OCI-LY1 (cell line): ENCODE results near the gene ZNF444.

Source experiments
- H2AFZ ChIP-seq: fragments of 200-600 bp; sonication (generic), shearing (Covaris generic); 2 replicates; pipeline ENCODE4 v1.6.0; 2014; ENCODE audit warnings: antibody characterized with exemption, mild to moderate bottlenecking, low read length
- H3F3A ChIP-seq: fragments of 200-600 bp; sonication (generic), shearing (Covaris generic); 2 replicates; pipeline ENCODE4 v1.6.0; 2014; ENCODE audit warnings: mild to moderate bottlenecking, antibody characterized with exemption, low read length, moderate library complexity; ENCODE audit not compliant: insufficient read depth
- H3K27ac ChIP-seq: fragments of 200-600 bp; sonication (generic); 2 replicates; pipeline ENCODE4 v1.5.1; 2014; ENCODE audit warnings: low read length, mixed run types, mild to moderate bottlenecking, low read depth; ENCODE audit not compliant: poor library complexity, severe bottlenecking
- H3K27me3 ChIP-seq: fragments of 200-600 bp; sonication (generic); 2 replicates; pipeline ENCODE4 v1.6.0; 2014; ENCODE audit warnings: antibody characterized with exemption, mild to moderate bottlenecking, low read length, moderate library complexity; ENCODE audit not compliant: insufficient read depth
- H3K36me3 ChIP-seq: fragments of 200-600 bp; sonication (generic); 2 replicates; pipeline ENCODE4 v1.6.1; 2014; ENCODE audit warnings: mild to moderate bottlenecking, antibody characterized with exemption, low read length, moderate library complexity, mixed read lengths; ENCODE audit not compliant: insufficient read depth
- H3K4me1 ChIP-seq: fragments of 200-600 bp; sonication (generic); 2 replicates; pipeline ENCODE4 v1.5.1; 2014; ENCODE audit warnings: mild to moderate bottlenecking, low read length, moderate library complexity; ENCODE audit not compliant: insufficient read depth, severe bottlenecking
- H3K4me2 ChIP-seq: fragments of 200-600 bp; sonication (generic), shearing (Covaris generic); 2 replicates; pipeline ENCODE4 v1.6.1; 2014; ENCODE audit warnings: low read length
- H3K4me3 ChIP-seq: fragments of 200-600 bp; sonication (generic); 2 replicates; pipeline ENCODE4 v1.5.1; 2014; ENCODE audit warnings: low read length, low read depth, mild to moderate bottlenecking, mixed read lengths; ENCODE audit not compliant: poor library complexity, severe bottlenecking
- H3K79me2 ChIP-seq: fragments of 200-600 bp; shearing (Covaris generic); 2 replicates; pipeline ENCODE4 v1.6.1; 2016; ENCODE audit warnings: mixed run types, low read length, mixed read lengths; ENCODE audit not compliant: insufficient read depth
- H3K9ac ChIP-seq: fragments of 200-600 bp; sonication (generic), shearing (Covaris generic); 2 replicates; pipeline ENCODE4 v1.6.1; 2014; ENCODE audit warnings: mild to moderate bottlenecking, low read length, mixed read lengths
- H3K9me2 ChIP-seq: fragments of 200-600 bp; sonication (generic), shearing (Covaris generic); 2 replicates; pipeline ENCODE4 v1.6.1; 2014; ENCODE audit warnings: low read depth, mild to moderate bottlenecking, low read length, mixed read lengths
- H3K9me3 ChIP-seq: fragments of 200-600 bp; shearing (Covaris generic); 2 replicates; pipeline ENCODE4 v1.6.1; 2014; ENCODE audit warnings: low read length, mixed read lengths
- H4K20me1 ChIP-seq: fragments of 200-600 bp; sonication (generic), shearing (Covaris generic); 2 replicates; pipeline ENCODE4 v1.6.0; 2016; ENCODE audit warnings: mild to moderate bottlenecking, low read length; ENCODE audit not compliant: insufficient read depth
- CTCF ChIP-seq: fragments of 200-600 bp; sonication (generic), shearing (Covaris generic); IDR thresholded peaks from 2 replicates; pipeline ENCODE4 v1.5.1; 2017; ENCODE audit warnings: mild to moderate bottlenecking, antibody characterized with exemption, low read length, moderate library complexity, mixed read lengths
- EZH2 ChIP-seq: fragments of 200-600 bp; sonication (generic), shearing (Covaris generic); IDR thresholded peaks from 2 replicates; pipeline ENCODE4 v1.8.0; 2017; ENCODE audit warnings: borderline replicate concordance, mixed run types, mild to moderate bottlenecking, antibody characterized with exemption, low read length, moderate library complexity, mixed read lengths

Gene ZNF444

GRCh38 chr19:56116606-56117005 is 24.5 kb upstream of the ZNF444 start:
- no peaks in the 10 kb centered on the region for H3F3A ChIP-seq
- TF ChIP-seq CTCF (no peak), EZH2 (no peak)
- peaks cover 39% of the 10 kb centered on the region for H3K4me1 ChIP-seq
- no peak overlapping the region for H3K27ac ChIP-seq
- H3K79me2 ChIP-seq = peaks cover 31% of the 10 kb centered on the region
- H3K9me2 ChIP-seq = no peaks in the 10 kb centered on the region
- H3K36me3 ChIP-seq = no peaks in the 10 kb centered on the region
- H3K27me3 ChIP-seq = no peaks in the 10 kb centered on the region
- H3K9me3 ChIP-seq = no peaks in the 10 kb centered on the region
- no peak overlapping the region for H3K4me3 ChIP-seq
- H3K4me2 ChIP-seq = no peak overlapping the region
- no peak overlapping the region for H2AFZ ChIP-seq
- no peaks in the 10 kb centered on the region for H4K20me1 ChIP-seq
- H3K9ac ChIP-seq = no peak overlapping the region

GRCh38 chr19:56117376-56117884 is 23.7 kb upstream of the ZNF444 start:
- H3K4me2 ChIP-seq = no peak overlapping the region
- H3K4me1 ChIP-seq = peaks cover 37% of the 10 kb centered on the region
- no peaks in the 10 kb centered on the region for H3K27me3 ChIP-seq
- no peak overlapping the region for H3K4me3 ChIP-seq
- no peaks in the 10 kb centered on the region for H3K9me2 ChIP-seq
- no peaks in the 10 kb centered on the region for H3K9me3 ChIP-seq
- no peaks in the 10 kb centered on the region for H3K36me3 ChIP-seq
- H4K20me1 ChIP-seq = no peaks in the 10 kb centered on the region
- H3F3A ChIP-seq = no peaks in the 10 kb centered on the region
- H3K27ac ChIP-seq = no peak overlapping the region
- no peak overlapping the region for H2AFZ ChIP-seq
- TF ChIP-seq CTCF = no peak
- no peak for TF ChIP-seq EZH2
- peaks cover 31% of the 10 kb centered on the region for H3K79me2 ChIP-seq
- H3K9ac ChIP-seq = no peak overlapping the region

- no peak overlapping the region for H2AFZ ChIP-seq
- H3K9me2 ChIP-seq = no peaks in the 10 kb centered on the region
- no peaks in the 10 kb centered on the region for H4K20me1 ChIP-seq
- H3K9ac ChIP-seq = no peak overlapping the region
- no peak overlapping the region for H3K27ac ChIP-seq
- H3K4me3 ChIP-seq = no peak overlapping the region
- no peaks in the 10 kb centered on the region for H3F3A ChIP-seq
- no peak overlapping the region for H3K4me2 ChIP-seq
- H3K79me2 ChIP-seq = peaks cover 31% of the 10 kb centered on the region
- H3K36me3 ChIP-seq = no peaks in the 10 kb centered on the region
- H3K9me3 ChIP-seq = no peaks in the 10 kb centered on the region
- H3K4me1 ChIP-seq = peaks cover 32% of the 10 kb centered on the region
- no peak for TF ChIP-seq EZH2
- no peak for TF ChIP-seq CTCF
- no peaks in the 10 kb centered on the region for H3K27me3 ChIP-seq
Observed at GRCh38 chr19:56117889-56118288, 23.2 kb upstream of the ZNF444 start.
